NCI-H510A (cell line): ENCODE measurements around the gene ANAPC10.
"Not testable (repeated sequence)": the region's sequence is repeated elsewhere in the genome, so short reads cannot be mapped to it uniquely, and the experiment has no call there.

Experiments
- DNase-seq: peaks from one replicate; lab custom pipeline; 2025; lab: John Stamatoyannopoulos, UW

Gene ANAPC10

DNA sequence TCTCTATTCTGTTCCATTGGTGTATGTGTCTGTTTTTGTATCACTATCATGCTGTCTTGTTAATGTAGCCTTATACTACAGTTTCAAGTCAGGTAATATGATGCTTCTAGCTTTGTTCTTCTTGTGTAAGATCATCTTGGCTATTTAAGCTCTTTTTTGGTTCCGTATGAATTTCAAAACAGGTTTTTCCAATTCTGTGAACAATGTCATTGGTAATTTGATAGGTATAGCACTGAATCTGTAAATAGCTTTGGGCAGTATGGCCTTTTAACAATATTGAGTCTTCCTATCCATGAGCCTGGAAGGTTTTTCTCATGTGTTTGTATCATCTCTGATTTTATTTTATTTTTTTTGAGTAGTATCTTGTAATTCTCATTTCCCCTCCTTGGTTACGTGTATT lies 94.3 kb downstream of the ANAPC10 start:
- no peak for DNase-seq

- DNase-seq = no peak
Measured at GRCh38 chr4:145001635-145002034, 96.4 kb downstream of the ANAPC10 start.

- not testable (repeated sequence) for DNase-seq
Measured at GRCh38 chr4:145000656-145001055, 97.3 kb downstream of the ANAPC10 start.

DNA sequence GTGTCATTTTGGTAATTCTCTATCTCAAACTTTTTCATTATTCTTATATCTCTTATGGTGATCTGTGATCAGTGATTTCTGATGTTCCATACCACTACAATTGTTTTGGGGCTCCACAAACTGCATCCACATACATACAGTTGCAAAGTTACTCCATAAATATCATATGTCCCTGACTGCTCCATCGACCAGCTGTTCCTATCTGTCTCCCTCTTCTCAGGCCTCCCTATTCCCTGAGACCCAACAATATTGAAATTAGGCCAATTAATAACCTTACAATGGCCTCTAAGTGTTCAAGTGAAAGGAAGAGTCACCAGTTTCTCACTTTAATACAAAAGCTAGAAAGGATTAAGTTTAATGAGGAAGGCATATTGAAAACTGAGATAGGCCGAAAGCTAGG lies 108.7 kb downstream of the ANAPC10 start:
- no peak for DNase-seq

- no peak for DNase-seq
Measured at GRCh38 chr4:144985531-144985930, 112.5 kb downstream of the ANAPC10 start.

DNA sequence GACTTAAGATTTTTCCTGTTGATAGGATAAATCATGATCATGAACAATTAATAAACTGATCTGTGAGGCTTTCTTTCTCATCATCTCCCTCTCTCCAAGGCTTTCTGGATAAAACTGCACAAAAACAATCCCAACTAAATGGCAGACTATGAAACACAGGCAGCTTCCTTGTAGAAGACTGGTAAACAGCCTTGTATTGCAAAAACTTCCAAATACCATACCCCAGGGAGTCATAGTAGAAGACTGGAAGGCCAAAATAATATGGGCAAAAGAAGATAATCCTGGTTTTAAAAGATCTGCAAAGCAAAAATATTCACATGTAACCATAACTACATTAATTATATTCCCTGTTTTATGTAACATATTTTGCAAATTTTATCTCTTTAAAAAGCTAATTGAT lies 113.0 kb downstream of the ANAPC10 start:
- DNase-seq = no peak

DNA sequence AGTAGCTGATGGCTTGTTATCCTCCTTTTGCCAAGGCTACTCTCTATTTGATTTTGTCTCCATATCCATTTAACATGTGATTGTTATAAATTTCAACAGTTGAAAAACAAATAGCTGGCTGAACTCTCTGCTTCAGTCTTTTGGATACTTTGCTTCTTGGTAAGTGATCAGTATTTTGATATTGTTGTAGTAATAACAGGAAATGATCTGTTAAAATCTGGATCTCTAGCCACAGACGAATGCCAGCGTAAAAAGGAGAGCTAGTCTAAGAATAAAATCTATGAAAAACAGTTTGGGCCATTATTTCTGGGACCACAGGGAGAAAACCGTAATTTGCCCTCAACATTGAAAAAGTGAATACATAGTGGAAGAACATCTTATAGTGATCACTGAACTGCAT lies 113.8 kb downstream of the ANAPC10 start:
- no peak for DNase-seq

DNA sequence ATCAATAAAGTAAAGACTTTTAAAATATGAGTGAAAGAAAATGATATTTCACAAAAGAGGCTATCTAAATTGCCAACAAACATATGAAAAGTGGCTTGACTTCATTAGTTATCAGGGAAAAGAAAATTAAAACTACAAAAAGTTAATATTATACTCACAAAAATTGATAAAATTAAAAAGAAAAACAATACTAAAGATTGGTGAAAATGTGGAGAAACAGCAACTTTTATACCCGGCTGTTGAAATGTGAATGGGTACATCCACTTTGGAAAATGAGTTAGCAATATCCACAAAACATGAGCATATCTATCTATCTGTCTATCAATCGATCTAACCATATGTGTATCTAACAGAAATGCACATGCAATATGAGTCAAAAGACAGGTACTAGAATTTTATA lies 122.3 kb downstream of the ANAPC10 start:
- no peak for DNase-seq

- no peak for DNase-seq
Measured at GRCh38 chr4:144970597-144970996, 127.4 kb downstream of the ANAPC10 start.

DNA sequence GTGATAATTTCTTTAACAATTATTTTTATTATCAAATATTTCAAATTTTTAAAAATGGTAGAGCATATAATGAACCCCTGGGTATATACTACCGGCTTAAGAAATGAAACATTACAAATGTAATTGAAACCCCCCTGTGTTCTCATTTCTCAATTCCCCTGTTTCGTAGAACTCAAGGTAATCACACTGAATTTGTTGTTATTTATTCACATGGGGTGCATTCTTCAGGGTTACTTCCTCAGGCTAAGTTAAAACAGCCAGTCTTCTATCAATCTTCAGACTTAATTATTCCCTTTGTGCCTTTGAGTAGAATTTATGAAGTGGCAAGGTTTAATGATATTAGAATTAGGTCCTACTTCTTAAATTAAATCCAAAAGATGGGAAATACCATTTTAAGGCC lies 128.2 kb downstream of the ANAPC10 start:
- DNase-seq = no peak

DNA sequence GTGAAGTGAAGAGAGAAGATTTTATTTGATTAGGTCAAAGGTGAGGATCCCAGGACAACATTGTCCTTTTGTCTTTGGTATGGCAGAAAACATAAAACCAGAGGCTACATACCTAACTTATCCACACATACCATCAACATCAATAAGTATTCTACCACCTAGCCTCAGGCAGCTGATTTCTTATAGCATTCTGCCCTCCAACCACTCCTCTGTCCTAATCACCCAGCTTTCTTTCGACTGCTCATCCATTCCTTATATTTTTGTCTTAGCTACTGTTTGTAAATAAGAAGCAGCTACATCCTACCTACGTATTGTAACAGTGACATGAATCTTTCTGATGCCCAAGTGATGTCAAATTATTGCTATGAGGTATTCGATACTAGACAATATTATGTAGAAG lies 129.4 kb downstream of the ANAPC10 start:
- DNase-seq = no peak

DNA sequence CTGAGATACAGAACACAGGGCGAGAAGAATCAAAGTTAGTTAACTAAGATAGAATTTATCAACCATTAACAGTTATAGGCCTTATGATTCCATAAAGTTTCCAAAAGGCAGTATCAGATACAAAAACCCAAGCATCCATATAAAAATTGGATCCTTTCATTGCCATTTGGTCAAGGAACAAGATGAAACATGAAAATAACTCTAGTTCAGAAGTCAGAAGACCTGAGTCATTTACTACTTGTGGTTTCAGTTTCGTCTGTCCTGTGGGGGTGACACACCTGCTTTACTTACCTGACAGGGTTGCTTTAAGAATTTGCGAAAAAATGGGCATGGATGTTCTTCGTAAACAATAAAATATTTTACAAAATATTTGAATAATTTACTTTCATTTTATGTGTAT lies 130.8 kb downstream of the ANAPC10 start:
- no peak for DNase-seq

DNA sequence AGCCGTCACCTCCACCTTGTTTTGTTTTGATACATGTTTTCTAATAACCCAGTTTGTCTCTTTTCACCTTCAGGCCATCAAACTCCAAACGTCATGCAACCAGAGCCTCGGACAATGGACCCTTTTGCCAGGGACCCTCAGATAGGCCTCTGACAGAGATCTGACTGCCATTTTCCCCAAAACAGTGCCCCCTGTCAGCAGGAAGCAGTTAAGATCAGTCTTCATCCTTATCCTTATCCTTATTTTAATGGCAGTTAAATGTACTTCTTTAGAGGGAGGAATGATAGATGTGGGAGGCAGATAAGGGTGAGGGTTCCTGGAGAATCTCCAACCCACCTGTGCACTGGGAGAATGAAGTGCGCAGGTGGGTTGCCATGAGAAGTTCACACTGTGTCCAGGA lies 135.7 kb downstream of the ANAPC10 start:
- DNase-seq = no peak

- no peak for DNase-seq
Measured at GRCh38 chr4:144955104-144955503, 142.9 kb downstream of the ANAPC10 start.

DNA sequence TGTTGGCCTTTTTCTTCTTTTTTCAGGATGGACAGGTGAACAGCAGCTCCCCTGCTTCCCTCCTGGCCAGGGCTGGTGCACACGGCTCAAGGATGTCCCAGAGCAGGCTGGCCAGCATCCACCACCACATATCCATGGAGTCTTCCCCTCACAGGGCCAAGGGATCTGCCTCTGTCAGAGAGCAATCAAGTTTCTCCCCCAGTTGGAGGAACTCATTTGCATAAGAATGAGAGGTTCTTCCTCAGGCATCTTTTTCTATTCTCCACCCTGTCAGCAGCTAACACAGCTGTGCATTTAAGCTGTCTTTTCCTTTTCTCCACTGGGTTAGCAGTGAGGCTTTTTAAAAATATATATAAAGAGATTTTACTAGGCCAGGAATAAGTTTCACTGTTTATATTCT lies 143.8 kb downstream of the ANAPC10 start:
- no peak for DNase-seq

- DNase-seq = no peak
Measured at GRCh38 chr4:144948421-144948820, 149.6 kb downstream of the ANAPC10 start.

GRCh38 chr4:144948009-144948408 lies 150.0 kb downstream of the ANAPC10 start:
- no peak for DNase-seq
